Neuronal stem cell (in vitro differentiated cells): ENCODE measurements around the gene IGF1R.

Experiments used
- DNase-seq: peaks from one replicate; pipeline ENCODE4 v3.0.0-alpha.2; 2013; ENCODE audit warnings: low spot score
- H2AFZ ChIP-seq: one replicate; pipeline ENCODE4 v1.6.1; 2013; ENCODE audit warnings: mild to moderate bottlenecking, low read length, inconsistent platforms
- H2AK5ac ChIP-seq: 2 replicates; pipeline ENCODE4 v1.6.1; 2013; ENCODE audit warnings: low read depth, mild to moderate bottlenecking, inconsistent platforms, low read length, moderate library complexity, mixed read lengths
- H2BK120ac ChIP-seq: 2 replicates; pipeline ENCODE4 v1.6.1; 2013; ENCODE audit warnings: low read depth, mild to moderate bottlenecking, inconsistent platforms, low read length, moderate library complexity, mixed read lengths
- H2BK12ac ChIP-seq: one replicate; pipeline ENCODE4 v1.6.1; 2013; ENCODE audit warnings: low read length, inconsistent platforms
- H2BK15ac ChIP-seq: 2 replicates; pipeline ENCODE4 v1.6.1; 2013; ENCODE audit warnings: mild to moderate bottlenecking, low read length, inconsistent platforms, mixed read lengths
- H2BK5ac ChIP-seq: one replicate; pipeline ENCODE4 v1.6.1; 2013; ENCODE audit warnings: inconsistent platforms, mild to moderate bottlenecking, low read length, moderate library complexity
- H3K14ac ChIP-seq: one replicate; pipeline ENCODE4 v1.6.1; 2013; ENCODE audit warnings: low read length, inconsistent platforms
- H3K18ac ChIP-seq: 2 replicates; pipeline ENCODE4 v1.6.1; 2013; ENCODE audit warnings: low read length, inconsistent platforms
- H3K23ac ChIP-seq: 2 replicates; pipeline ENCODE4 v1.6.1; 2013; ENCODE audit warnings: low read depth, mild to moderate bottlenecking, mixed read lengths, low read length, inconsistent platforms; ENCODE audit not compliant: poor library complexity
- H3K27ac ChIP-seq: replicated peaks from 3 replicates; pipeline ENCODE4 v1.5.1; 2013; ENCODE audit warnings: low read length, inconsistent platforms
- H3K27me3 ChIP-seq, 3 experiments: 2 replicates each; pipeline ENCODE4 v1.6.1; 2013; ENCODE audit warnings: low read length in 3 of 3, mild to moderate bottlenecking in 2 of 3, inconsistent platforms in 1 of 3, low read depth in 1 of 3, mixed read lengths in 1 of 3, moderate library complexity in 1 of 3; ENCODE audit not compliant: control insufficient read depth in 3 of 3, insufficient read depth in 3 of 3
- H3K36me3 ChIP-seq, 2 donors: replicated peaks in 1 of 2; 2 replicates each; pipeline ENCODE4 v1.6.1; 2013; ENCODE audit warnings: low read length in 2 of 2; ENCODE audit not compliant: control insufficient read depth in 2 of 2, insufficient read depth in 2 of 2
- H3K4ac ChIP-seq: 2 replicates; pipeline ENCODE4 v1.6.1; 2013; ENCODE audit warnings: inconsistent platforms, mild to moderate bottlenecking, low read length, moderate library complexity
- H3K4me1 ChIP-seq, 2 donors: 1 replicate in 1 of 2; 2 replicates in 1 of 2; pipeline ENCODE4 v1.6.1; 2013; ENCODE audit warnings: low read length in 2 of 2, low read depth in 1 of 2; ENCODE audit not compliant: control insufficient read depth in 2 of 2, insufficient read depth in 1 of 2
- H3K4me2 ChIP-seq: one replicate; pipeline ENCODE4 v1.6.1; 2013; ENCODE audit warnings: mild to moderate bottlenecking, low read length, inconsistent platforms; ENCODE audit not compliant: insufficient read depth, poor library complexity, severe bottlenecking
- H3K4me3 ChIP-seq, 2 donors: 2 replicates each; pipeline ENCODE4 v1.5.1; 2013; ENCODE audit warnings: low read length in 2 of 2, mild to moderate bottlenecking in 2 of 2, inconsistent platforms in 1 of 2, moderate library complexity in 1 of 2
- H3K79me1 ChIP-seq: one replicate; pipeline ENCODE4 v1.6.1; 2013; ENCODE audit warnings: low read depth, mild to moderate bottlenecking, inconsistent platforms, low read length, moderate library complexity
- H3K9ac ChIP-seq: one replicate; pipeline ENCODE4 v1.6.1; 2013; ENCODE audit warnings: mild to moderate bottlenecking, low read depth, low read length, inconsistent platforms; ENCODE audit not compliant: poor library complexity
- H3K9me3 ChIP-seq, 2 donors: replicated peaks in 1 of 2; 2 replicates each; pipeline versions ENCODE3 to v1.6.1; 2013; ENCODE audit warnings: low read length in 2 of 2, mild to moderate bottlenecking in 2 of 2, inconsistent platforms in 1 of 2, low read depth in 1 of 2, mixed read lengths in 1 of 2, moderate library complexity in 1 of 2; ENCODE audit not compliant: control insufficient read depth in 2 of 2, insufficient read depth in 1 of 2
- H4K8ac ChIP-seq: one replicate; pipeline ENCODE4 v1.6.1; 2013; ENCODE audit warnings: low read depth, mild to moderate bottlenecking, inconsistent platforms, low read length, moderate library complexity
- H4K91ac ChIP-seq: one replicate; pipeline ENCODE4 v1.6.1; 2013; ENCODE audit warnings: low read length, low read depth, mild to moderate bottlenecking, inconsistent platforms; ENCODE audit not compliant: poor library complexity
- WGBS, 2 donors: extraction: QIAGEN DNeasy Blood & Tissue Kit; methylation state at CpG; one replicate each; pipeline ENCODE4 v1.1.7; 2013; ENCODE audit warnings: missing lambda C conversion rate in 2 of 2, mixed read lengths in 1 of 2; ENCODE audit not compliant: insufficient read length in 2 of 2, insufficient replicate concordance in 1 of 2; ENCODE audit errors: extremely low coverage in 2 of 2; 5-methylcytosine and 5-hydroxymethylcytosine counted together

Gene IGF1R

DNA sequence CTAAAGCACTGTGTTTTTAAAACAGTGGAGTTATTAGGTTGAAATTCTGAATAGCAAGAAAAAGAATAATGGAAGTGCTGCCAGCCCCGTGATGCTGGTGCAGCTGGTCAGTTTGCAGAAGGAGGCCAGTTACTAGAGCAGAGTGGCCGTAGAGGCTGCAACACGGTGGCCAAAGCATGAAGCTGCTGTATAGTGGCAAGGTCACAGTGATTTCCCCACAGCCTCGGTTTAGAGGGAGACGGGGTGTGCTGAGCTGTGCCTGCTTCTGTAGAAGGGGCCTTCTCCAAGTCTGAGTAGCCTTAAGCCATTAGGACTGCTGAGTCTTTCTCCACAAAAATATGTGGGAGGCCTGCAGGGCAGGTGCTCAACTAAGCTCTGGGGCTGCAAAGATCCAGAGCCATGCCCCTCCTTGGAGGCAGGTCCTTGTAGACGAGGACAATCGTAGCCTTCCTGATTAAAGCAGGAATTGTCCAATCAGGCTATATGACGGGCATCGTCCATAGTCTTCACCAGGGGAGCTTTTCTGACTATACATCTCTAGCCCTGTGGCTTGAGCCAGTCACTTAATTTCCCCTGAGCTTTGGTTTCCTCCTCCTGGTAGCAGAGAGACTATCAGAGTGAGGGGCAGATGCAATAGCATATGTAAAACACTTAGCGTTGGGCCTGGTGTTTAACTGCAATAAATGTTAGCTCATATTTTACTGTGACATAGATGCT, 207.6 kb downstream of the IGF1R start:
- H2BK15ac ChIP-seq: no peak overlapping the region
- no peak for DNase-seq
- H4K91ac ChIP-seq: no peak overlapping the region
- no CpG with 5 or more reads among the region's 10 CpGs for WGBS, 2 donors
- H3K18ac ChIP-seq: no peak overlapping the region
- H2AFZ ChIP-seq: no peak overlapping the region
- H2BK5ac ChIP-seq: no peak overlapping the region
- no peaks in the 10 kb centered on the region for H3K9me3 ChIP-seq
- no peak overlapping the region for H3K4me2 ChIP-seq
- H3K9ac ChIP-seq: no peak overlapping the region
- H3K27ac ChIP-seq: no peak overlapping the region
- H3K4me1 ChIP-seq: peaks cover 27 to 47% of the 10 kb centered on the region in 2 donors
- H2AK5ac ChIP-seq: no peak overlapping the region
- no peak overlapping the region for H3K23ac ChIP-seq
- H3K14ac ChIP-seq: no peak overlapping the region
- H3K36me3 ChIP-seq: no peaks in the 10 kb centered on the region
- no peak overlapping the region for H4K8ac ChIP-seq
- H2BK120ac ChIP-seq: no peak overlapping the region
- peaks cover 4% of the 10 kb centered on the region for H3K79me1 ChIP-seq
- no peak overlapping the region for H2BK12ac ChIP-seq
- H3K4me3 ChIP-seq: no peak overlapping the region
- H3K4ac ChIP-seq: no peak overlapping the region
- no peaks in the 10 kb centered on the region for H3K27me3 ChIP-seq

- Histone ChIP-seq H3K27me3 (no peaks in the 10 kb centered on the region), H3K14ac (no peak overlapping the region), H3K36me3 (no peaks in the 10 kb centered on the region), H2BK5ac (no peak overlapping the region), H3K27ac (no peak overlapping the region), H3K4me2 (no peak overlapping the region), H2BK15ac (no peak overlapping the region), H3K9me3 (no peaks in the 10 kb centered on the region), H2BK12ac (no peak overlapping the region), H3K4ac (no peak overlapping the region), H3K4me1 (peaks cover 25 to 42% of the 10 kb centered on the region in 2 donors), H2AFZ (no peak overlapping the region), H3K18ac (no peak overlapping the region), H4K8ac (no peak overlapping the region), H3K4me3 (no peak overlapping the region), H3K23ac (no peak overlapping the region), H4K91ac (no peak overlapping the region), H2AK5ac (no peak overlapping the region), H3K9ac (no peak overlapping the region), H2BK120ac (no peak overlapping the region), H3K79me1 (peaks cover 4% of the 10 kb centered on the region)
- no CpG with 5 or more reads among the region's 1 CpG for WGBS, 2 donors
- no peak for DNase-seq
Observed at GRCh38 chr15:98856532-98856907, 208.2 kb downstream of the IGF1R start.

DNA sequence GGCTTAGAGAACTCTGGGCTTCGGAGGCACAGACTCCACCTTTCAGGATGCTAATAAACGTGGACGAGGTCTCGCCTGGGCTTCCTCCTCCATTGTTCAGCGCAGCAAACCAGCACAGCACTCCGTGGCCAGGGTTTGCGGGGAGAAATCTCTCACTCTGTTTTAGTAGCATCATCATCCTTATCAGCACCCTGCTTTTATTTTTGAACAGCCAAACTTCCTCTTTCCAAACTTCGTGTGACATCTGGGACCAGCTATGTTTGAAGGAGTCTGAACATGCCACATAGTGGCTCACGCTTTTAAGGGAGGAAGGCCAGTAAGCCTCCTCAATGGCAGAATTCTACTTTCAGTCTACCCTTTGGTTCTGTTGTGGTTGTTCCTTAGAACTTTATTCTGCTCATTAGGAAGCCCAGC, 210.3 kb downstream of the IGF1R start:
- Histone ChIP-seq H4K91ac (no peak overlapping the region), H3K4me2 (no peak overlapping the region), H3K9me3 (no peaks in the 10 kb centered on the region), H3K4ac (no peak overlapping the region), H2AFZ (no peak overlapping the region), H3K18ac (no peak overlapping the region), H2BK15ac (no peak overlapping the region), H3K14ac (no peak overlapping the region), H3K79me1 (peaks cover 4% of the 10 kb centered on the region), H2BK12ac (no peak overlapping the region), H3K9ac (no peak overlapping the region), H3K27me3 (no peaks in the 10 kb centered on the region), H3K36me3 (no peaks in the 10 kb centered on the region), H3K4me3 (no peak overlapping the region), H2AK5ac (no peak overlapping the region), H3K27ac (no peak overlapping the region), H2BK120ac (no peak overlapping the region), H4K8ac (no peak overlapping the region), H3K4me1 (peaks cover 21 to 33% of the 10 kb centered on the region in 2 donors), H3K23ac (no peak overlapping the region), H2BK5ac (no peak overlapping the region)
- WGBS, 2 donors: no CpG with 5 or more reads among the region's 9 CpGs
- DNase-seq: no peak

- Histone ChIP-seq H2AK5ac (no peak overlapping the region), H3K4me3 (no peak overlapping the region), H3K9ac (no peak overlapping the region), H3K4me1 (peaks cover 15 to 28% of the 10 kb centered on the region in 2 donors), H3K23ac (no peak overlapping the region), H2AFZ (no peak overlapping the region), H3K9me3 (no peaks in the 10 kb centered on the region), H4K8ac (no peak overlapping the region), H3K18ac (no peak overlapping the region), H3K4ac (no peak overlapping the region), H3K27ac (no peak overlapping the region), H3K14ac (no peak overlapping the region), H3K27me3 (no peaks in the 10 kb centered on the region), H2BK5ac (no peak overlapping the region), H2BK15ac (no peak overlapping the region), H2BK120ac (no peak overlapping the region), H2BK12ac (no peak overlapping the region), H4K91ac (no peak overlapping the region), H3K4me2 (no peak overlapping the region), H3K79me1 (peaks cover 6% of the 10 kb centered on the region), H3K36me3 (no peaks in the 10 kb centered on the region)
- DNase-seq: no peak
- no CpG with 5 or more reads among the region's 6 CpGs for WGBS, 2 donors
Observed at GRCh38 chr15:98859149-98859548, 210.8 kb downstream of the IGF1R start.
